Skeletal muscle tissue (tissue), 4 donors: ENCODE measurements around the gene ISG20L2. TPM values are rescaled to one million over a fixed set of nuclear protein-coding genes. Genes with fewer than 3 reads are reported as not detected.

Source experiments
- H3K27ac ChIP-seq: one replicate; pipeline ENCODE4 v1.7.0; 2013; ENCODE audit warnings: mild to moderate bottlenecking, low read depth, low read length, inconsistent platforms
- H3K27me3 ChIP-seq, 3 donors: one replicate each; pipeline ENCODE4 v1.7.0; 2013; ENCODE audit warnings: low read length in 3 of 3; ENCODE audit not compliant: control insufficient read depth in 3 of 3, insufficient read depth in 3 of 3
- H3K36me3 ChIP-seq, 3 donors: one replicate each; pipeline ENCODE4 v1.7.0; 2013; ENCODE audit warnings: low read length in 3 of 3; ENCODE audit not compliant: control insufficient read depth in 3 of 3, insufficient read depth in 3 of 3
- H3K4me1 ChIP-seq, 3 donors: one replicate each; pipeline ENCODE4 v1.7.0; 2013; ENCODE audit warnings: low read length in 3 of 3, mild to moderate bottlenecking in 3 of 3; ENCODE audit not compliant: control insufficient read depth in 3 of 3, insufficient read depth in 3 of 3
- H3K4me3 ChIP-seq, 3 donors: one replicate each; pipeline ENCODE4 v1.7.0; 2013; ENCODE audit warnings: low read length in 3 of 3
- H3K9ac ChIP-seq, 3 donors: one replicate each; pipeline ENCODE4 v1.7.0; 2013; ENCODE audit warnings: low read length in 3 of 3, mild to moderate bottlenecking in 3 of 3, moderate library complexity in 2 of 3, low read depth in 1 of 3
- H3K9me3 ChIP-seq, 3 donors: one replicate each; pipeline ENCODE4 v1.7.0; 2013; ENCODE audit warnings: low read length in 3 of 3; ENCODE audit not compliant: control insufficient read depth in 3 of 3
- total RNA-seq: library from RNA; depleted of rRNA; stranded (reverse); fragments of >200 nt; gene quantifications from one replicate; pipeline ENCODE4 v1.2.3, GENCODE V29; 2014
- donor health status: Osteomylitis.

The ISG20L2 gene
- total RNA-seq, 1 donor from 2014 or later, result 5.2 TPM

DNA sequence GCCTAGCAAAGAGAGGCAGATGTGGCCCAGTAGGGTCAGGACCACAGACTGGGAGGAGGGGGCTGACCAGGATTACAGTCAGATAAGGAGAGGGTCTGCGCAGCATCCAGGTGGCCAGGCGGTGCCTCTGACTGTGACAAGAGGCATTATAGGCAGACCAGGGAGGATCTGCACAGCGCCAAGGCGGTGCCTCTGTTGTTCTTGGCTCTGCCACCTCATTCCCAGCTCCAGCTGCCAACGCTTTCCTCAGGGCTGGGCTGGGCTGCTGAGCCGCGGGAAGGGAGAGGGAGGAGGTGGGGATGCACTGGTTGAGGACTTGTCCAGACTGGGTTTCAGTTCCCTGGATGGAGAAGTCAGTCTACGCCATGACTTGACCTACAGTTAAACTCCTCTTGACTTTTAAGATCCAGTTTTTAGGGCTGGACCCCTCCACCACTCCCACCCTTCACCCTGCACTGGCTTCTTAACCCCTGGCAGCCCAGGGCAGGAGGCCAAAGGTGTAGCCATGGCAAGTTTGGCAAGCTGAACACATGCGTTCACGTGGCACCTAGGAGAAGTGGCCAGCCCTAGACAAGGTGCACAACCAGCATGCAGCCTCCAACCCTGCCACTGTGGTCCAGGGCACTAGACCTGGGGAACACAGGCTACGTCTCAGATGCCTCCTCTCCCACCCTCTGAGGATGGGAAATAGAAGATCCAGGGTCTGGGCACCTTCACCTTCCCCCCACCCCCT lies 18.6 kb downstream of the ISG20L2 start:
- Histone ChIP-seq H3K9ac (peak overlapping the region in 2 of 3 donors; percentile 30 to 40), H3K27ac (no peak overlapping the region)

DNA sequence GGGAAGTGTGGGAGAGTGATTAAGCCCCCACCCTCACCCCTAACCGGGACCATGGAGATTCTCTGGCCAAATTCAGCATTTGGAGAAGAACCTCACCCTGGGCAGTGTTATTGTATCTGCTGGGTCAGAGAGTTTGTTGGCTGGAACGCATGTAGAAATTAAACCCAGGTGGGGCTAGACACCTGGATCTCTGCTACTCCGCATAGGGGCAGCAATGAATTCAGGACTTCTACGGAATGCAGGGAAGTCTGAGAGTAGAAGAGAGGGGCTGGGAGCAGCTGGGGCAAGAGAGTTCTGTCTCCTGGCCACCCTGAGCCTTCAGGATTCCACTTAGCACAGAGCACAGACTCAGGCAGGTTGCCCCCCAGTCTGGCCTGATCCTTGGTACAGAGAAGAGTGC lies 19.5 kb downstream of the ISG20L2 start:
- H3K27ac ChIP-seq, result no peak overlapping the region

More for the DNA sequence above, 18.6 kb downstream of the ISG20L2 start:
- Histone ChIP-seq H3K4me1 (peaks cover 28 to 34% (median 29%) of the 10 kb centered on the region in 3 donors), H3K36me3 (no peaks in the 10 kb centered on the region), H3K9me3 (no peaks in the 10 kb centered on the region), H3K27me3 (peaks cover under 1 to 16% (median 4%) of the 10 kb centered on the region in 3 donors), H3K4me3 (no peak overlapping the region)

DNA sequence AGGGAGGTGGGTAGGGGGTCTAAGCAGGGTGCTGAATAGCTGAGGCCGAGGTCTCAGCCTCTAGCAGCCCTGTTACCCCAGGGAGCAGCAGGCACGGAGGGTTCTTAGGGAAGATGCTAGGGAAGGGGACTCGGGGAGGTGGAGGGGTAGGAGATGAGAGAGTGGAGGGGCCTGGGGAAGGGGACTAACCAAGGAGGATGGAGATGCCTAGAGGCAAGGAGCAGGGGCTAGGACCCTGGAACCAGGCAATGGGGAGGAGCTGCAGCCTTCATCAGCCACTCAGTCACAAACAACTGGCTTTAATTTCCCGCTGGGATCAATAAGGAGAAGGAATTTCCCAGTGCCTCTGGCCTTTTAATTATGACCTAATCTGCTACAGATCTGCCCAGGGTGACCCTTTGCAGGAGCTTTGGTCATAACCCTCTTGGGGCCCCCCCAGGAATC lies 20.3 kb downstream of the ISG20L2 start:
- H3K9me3 ChIP-seq, result no peaks in the 10 kb centered on the region
- no peaks in the 10 kb centered on the region for H3K36me3 ChIP-seq
- no peak overlapping the region for H3K27ac ChIP-seq
- no peak overlapping the region for H3K4me3 ChIP-seq
- peaks cover 36 to 43% (median 39%) of the 10 kb centered on the region in 3 donors for H3K4me1 ChIP-seq
- no peak overlapping the region for H3K9ac ChIP-seq
- peaks cover 18 to 33% (median 21%) of the 10 kb centered on the region in 3 donors for H3K27me3 ChIP-seq

More for the DNA sequence above, 19.5 kb downstream of the ISG20L2 start:
- Histone ChIP-seq H3K4me3 (no peak overlapping the region), H3K27me3 (peaks cover 10 to 25% (median 13%) of the 10 kb centered on the region in 3 donors), H3K4me1 (peaks cover 36 to 38% (median 37%) of the 10 kb centered on the region in 3 donors), H3K9me3 (no peaks in the 10 kb centered on the region), H3K36me3 (no peaks in the 10 kb centered on the region), H3K9ac (peak overlapping the region in 1 of 3 donors; percentile 8)

DNA sequence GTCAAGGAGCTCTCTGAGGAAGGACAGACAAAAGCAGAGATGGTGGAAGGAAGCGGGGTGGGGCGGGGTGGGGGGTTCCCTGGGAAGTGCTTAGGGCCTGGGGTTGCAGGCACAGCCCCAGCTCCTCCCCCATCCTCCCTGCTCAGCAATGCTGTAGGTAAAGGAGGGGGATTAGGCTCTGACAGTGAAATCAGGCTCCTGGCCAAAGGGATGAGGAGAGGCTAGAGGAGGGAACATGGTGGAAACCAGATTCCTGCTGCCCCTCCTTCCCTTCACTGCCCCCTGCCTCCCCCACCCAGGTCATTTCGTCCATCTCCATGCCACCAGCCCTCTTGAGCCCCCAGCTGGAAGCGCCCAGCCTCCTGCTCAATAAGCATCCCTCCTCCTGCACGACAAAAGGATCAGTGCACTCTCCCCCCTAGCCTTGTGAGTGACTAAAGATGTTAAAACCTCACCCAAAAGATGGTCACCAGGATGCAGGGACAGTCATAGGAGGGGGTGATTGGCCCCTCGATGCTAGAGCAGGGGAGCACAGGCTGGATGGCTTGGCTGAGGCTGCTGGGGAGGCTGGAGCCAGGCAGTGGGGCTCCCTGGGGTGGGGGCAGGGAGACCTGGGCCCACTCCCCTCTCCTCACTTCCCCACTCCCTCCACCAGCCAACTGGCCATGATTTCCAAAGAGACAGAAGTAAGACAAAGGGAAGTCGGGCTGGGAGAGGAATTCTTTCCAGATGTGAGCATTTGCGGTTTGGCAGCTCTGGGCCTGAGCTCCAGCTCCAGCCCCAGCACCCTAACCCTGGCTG lies 20.9 kb downstream of the ISG20L2 start:
- peak overlapping the region; percentile 40 for H3K27ac ChIP-seq
- no peaks in the 10 kb centered on the region for H3K36me3 ChIP-seq
- H3K9me3 ChIP-seq, result no peaks in the 10 kb centered on the region
- H3K9ac ChIP-seq, result no peak overlapping the region
- peaks cover 21 to 38% (median 26%) of the 10 kb centered on the region in 3 donors for H3K27me3 ChIP-seq
- H3K4me1 ChIP-seq, result peaks cover 36 to 43% (median 39%) of the 10 kb centered on the region in 3 donors
- H3K4me3 ChIP-seq, result no peak overlapping the region

DNA sequence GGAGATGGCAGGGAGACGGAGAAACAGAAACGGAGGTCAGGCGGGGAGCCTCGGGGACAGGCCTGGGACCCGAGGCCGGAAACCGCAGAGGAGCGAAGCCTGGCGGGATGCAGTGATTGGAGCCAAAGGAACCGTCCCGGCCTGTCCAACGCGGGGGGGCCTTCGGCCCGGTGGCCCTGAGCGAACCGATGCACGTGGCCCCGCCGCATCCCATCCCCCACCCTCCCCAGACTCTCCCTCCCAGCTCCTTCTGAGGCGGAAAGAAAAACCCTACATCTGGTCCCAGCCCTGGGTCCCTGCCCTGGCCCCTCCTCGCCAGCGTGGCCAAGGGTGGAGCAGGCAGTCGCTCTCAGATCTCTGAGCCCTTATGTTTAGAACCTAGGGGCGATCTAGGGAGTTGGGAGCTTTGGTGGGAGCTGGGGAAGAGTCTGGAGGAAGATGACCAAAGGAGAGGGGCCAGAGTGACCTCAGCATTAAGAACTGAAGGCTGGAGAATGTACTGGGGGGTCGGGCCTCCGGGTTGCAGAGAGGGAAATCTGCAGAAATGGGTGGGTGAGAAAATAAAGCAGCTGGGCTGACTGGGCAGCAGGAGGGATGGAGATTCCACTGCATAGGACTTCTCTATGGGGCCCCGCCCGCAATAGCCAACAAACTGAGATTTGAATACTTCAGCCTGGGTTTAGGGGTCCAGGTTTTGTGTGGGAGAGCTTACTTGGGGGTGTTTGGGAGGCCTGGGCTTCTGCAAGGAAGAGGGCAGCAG lies 21.7 kb downstream of the ISG20L2 start:
- Histone ChIP-seq H3K27ac (peak overlapping the region; percentile 76), H3K9me3 (no peaks in the 10 kb centered on the region), H3K4me3 (peak overlapping the region; percentile 55 to 70 (median 66)), H3K4me1 (peaks cover 36 to 43% (median 39%) of the 10 kb centered on the region in 3 donors), H3K27me3 (peaks cover 21 to 38% (median 26%) of the 10 kb centered on the region in 3 donors), H3K36me3 (no peaks in the 10 kb centered on the region), H3K9ac (peak overlapping the region in 2 of 3 donors; percentile 65 to 76)

DNA sequence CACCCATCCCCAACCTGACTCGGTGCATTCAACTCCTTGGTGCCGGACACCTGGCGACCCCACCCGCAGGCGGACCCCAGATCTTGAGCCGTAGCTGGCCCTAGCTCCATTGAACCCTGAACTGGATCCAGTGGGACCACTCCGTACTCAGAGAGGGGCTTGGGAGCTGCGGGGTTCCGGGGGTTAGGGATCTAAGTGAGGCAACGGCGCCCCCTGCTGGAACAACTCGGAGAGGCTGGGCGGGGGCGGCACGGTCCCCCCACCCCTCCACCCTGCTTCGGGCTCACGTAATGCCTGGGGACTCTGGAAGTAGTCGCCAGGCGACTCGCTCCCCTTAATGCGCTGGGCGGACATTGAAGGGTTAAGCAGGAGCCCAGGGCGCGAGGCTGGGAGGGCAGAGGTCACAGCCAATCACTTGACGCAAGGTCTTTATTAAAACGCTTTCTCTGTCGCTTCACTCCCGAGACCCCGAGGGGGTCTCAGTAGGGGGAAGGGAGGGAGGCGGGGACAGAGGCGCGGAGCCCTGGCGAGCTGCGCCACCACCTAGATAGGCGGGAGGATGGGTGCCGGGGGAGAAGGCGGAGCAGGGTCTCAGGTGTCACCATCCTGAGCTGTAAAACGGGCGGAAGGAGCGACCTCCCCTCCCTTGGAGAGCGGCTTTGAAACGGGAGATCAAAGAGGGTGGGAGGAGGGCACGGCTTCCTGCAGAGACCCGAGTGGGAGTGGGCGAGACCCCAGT lies 22.5 kb downstream of the ISG20L2 start:
- Histone ChIP-seq H3K4me1 (peaks cover 36 to 43% (median 39%) of the 10 kb centered on the region in 3 donors), H3K27ac (peak overlapping the region; percentile 76), H3K9me3 (no peaks in the 10 kb centered on the region), H3K36me3 (no peaks in the 10 kb centered on the region), H3K27me3 (peaks cover 25 to 46% (median 26%) of the 10 kb centered on the region in 3 donors), H3K9ac (peak overlapping the region; percentile 51 to 76 (median 65)), H3K4me3 (peak overlapping the region; percentile 55 to 70 (median 66))

DNA sequence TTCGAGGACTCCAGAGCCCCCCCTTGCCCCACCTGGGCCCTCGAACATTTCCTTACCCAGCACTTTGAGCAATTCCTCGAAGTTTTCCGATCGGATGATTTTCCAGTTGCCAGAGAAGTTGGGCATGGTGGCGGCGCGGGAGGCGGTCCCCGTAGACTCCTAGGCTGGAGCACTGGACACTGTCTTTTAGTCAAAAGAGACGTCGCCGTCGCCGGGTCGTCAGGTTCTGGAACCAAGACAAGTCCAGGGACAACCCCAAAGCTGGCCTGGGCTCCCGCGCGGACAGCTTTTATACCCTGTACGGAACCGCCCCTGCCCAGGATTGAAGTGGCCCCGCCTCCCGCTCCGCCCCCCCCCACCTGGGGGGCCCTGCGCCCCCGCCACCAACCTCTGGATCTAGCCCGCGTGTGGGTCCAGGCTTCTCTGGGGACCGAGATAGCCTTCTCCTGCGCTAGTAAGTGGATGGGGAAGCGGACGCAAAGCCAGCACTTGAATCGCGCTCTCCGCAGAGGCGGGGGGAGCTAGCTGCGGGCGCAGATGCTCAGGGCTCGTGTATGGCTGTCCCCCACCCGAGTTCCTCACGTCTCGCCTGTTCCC lies 23.1 kb downstream of the ISG20L2 start, which contains the start of gene CRABP2:
Gene CRABP2 (minus strand): TSS at position 263 of the 597 bp plus-strand sequence. CDS start 137 bp downstream, at position 126.
- Histone ChIP-seq H3K36me3 (peaks cover 0 to 2% (median 0%) of the 10 kb centered on the region in 3 donors), H3K9ac (peak within 1 kb of the TSS; percentile 51 to 76 (median 65)), H3K27me3 (peaks cover 26 to 53% (median 31%) of the 10 kb centered on the region in 3 donors), H3K9me3 (no peaks in the 10 kb centered on the region), H3K4me1 (peaks cover 33 to 43% (median 38%) of the 10 kb centered on the region in 3 donors), H3K27ac (peak within 1 kb of the TSS; percentile 76), H3K4me3 (peak within 1 kb of the TSS; percentile 55 to 70 (median 66))

DNA sequence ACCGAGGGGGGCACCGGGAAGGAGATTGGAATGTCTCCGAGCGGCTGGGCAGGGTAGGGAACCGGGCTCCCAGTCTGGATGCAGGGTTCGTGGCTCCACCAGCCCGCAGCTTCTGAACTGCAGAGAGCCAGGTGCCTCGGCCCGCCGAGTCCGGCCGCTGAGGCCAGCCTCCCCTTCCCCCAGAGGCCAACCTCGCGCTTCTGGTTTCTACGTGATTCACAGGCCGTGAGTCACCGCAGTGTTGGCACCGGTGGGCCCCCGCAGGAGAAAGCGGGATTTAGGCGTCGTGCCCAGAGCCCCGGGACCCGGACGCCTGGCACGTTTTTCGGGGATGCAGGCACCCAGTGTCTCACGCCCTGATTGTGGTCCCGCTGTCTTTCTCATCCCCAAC lies 23.6 kb downstream of the ISG20L2 start:
- Histone ChIP-seq H3K36me3 (peaks cover 0 to 2% (median 0%) of the 10 kb centered on the region in 3 donors), H3K27me3 (peaks cover 26 to 56% (median 36%) of the 10 kb centered on the region in 3 donors), H3K27ac (no peak overlapping the region), H3K4me1 (peaks cover 28 to 38% (median 34%) of the 10 kb centered on the region in 3 donors), H3K4me3 (peak overlapping the region; percentile 55 to 66 (median 58)), H3K9ac (peak overlapping the region; percentile 20 to 50 (median 45)), H3K9me3 (no peaks in the 10 kb centered on the region)
